ENCODE results near the gene SPATA32.
A peak's percentile ranks its signal among the peaks of the same experiment; 100 is the strongest.

SPATA32 gene

GRCh38 chr17:45294506-45294905 is 32.6 kb upstream of the SPATA32 start:
- peaks cover 0 to 14% (median 7%) of the 10 kb centered on the region in 5 donors for H3K36me3 ChIP-seq (ENCODE audit: control insufficient read depth in 5 of 5, insufficient read depth in 5 of 5, low read length in 5 of 5)
- no peak overlapping the region for H3K9ac ChIP-seq (ENCODE audit: low read length in 5 of 5)
- peaks cover 32 to 94% (median 83%) of the 10 kb centered on the region in 5 donors for H3K4me1 ChIP-seq (ENCODE audit: control insufficient read depth in 5 of 5, insufficient read depth in 5 of 5, low read length in 5 of 5)
- no peak overlapping the region for H3K4me3 ChIP-seq (ENCODE audit: low read depth in 1 of 5, low read length in 5 of 5)
- no peaks in the 10 kb centered on the region for H3K9me3 ChIP-seq (ENCODE audit: control insufficient read depth in 5 of 5, low read length in 5 of 5)
- peak overlapping the region; percentile 26 for H3K27ac ChIP-seq (ENCODE audit: low read depth, low read length)
- H3K27me3 ChIP-seq (ENCODE audit: control insufficient read depth in 5 of 5, insufficient read depth in 4 of 5, low read length in 5 of 5) = no peaks in the 10 kb centered on the region

GRCh38 chr17:45293413-45294211 is 31.7 kb upstream of the SPATA32 start:
- no peaks in the 10 kb centered on the region for H3K27me3 ChIP-seq (ENCODE audit: control insufficient read depth in 5 of 5, insufficient read depth in 4 of 5, low read length in 5 of 5)
- peak overlapping the region in 2 of 5 donors; percentile 12 to 38 for H3K9ac ChIP-seq (ENCODE audit: low read length in 5 of 5)
- H3K4me1 ChIP-seq (ENCODE audit: control insufficient read depth in 5 of 5, insufficient read depth in 5 of 5, low read length in 5 of 5) = peaks cover 25 to 85% (median 74%) of the 10 kb centered on the region in 5 donors
- H3K9me3 ChIP-seq (ENCODE audit: control insufficient read depth in 5 of 5, low read length in 5 of 5) = no peaks in the 10 kb centered on the region
- peaks cover 0 to 21% (median 14%) of the 10 kb centered on the region in 5 donors for H3K36me3 ChIP-seq (ENCODE audit: control insufficient read depth in 5 of 5, insufficient read depth in 5 of 5, low read length in 5 of 5)
- H3K27ac ChIP-seq (ENCODE audit: low read depth, low read length) = peak overlapping the region; percentile 46
- H3K4me3 ChIP-seq (ENCODE audit: low read depth in 1 of 5, low read length in 5 of 5) = no peak overlapping the region

GRCh38 chr17:45292696-45293412 is 31.0 kb upstream of the SPATA32 start:
- Histone ChIP-seq H3K27ac (ENCODE audit: low read depth, low read length) (peak overlapping the region; percentile 46), H3K36me3 (ENCODE audit: control insufficient read depth in 5 of 5, insufficient read depth in 5 of 5, low read length in 5 of 5) (peaks cover 0 to 25% (median 17%) of the 10 kb centered on the region in 5 donors), H3K4me3 (ENCODE audit: low read depth in 1 of 5, low read length in 5 of 5) (no peak overlapping the region), H3K9ac (ENCODE audit: low read length in 5 of 5) (peak overlapping the region in 2 of 5 donors; percentile 12 to 38), H3K27me3 (ENCODE audit: control insufficient read depth in 5 of 5, insufficient read depth in 4 of 5, low read length in 5 of 5) (no peaks in the 10 kb centered on the region), H3K4me1 (ENCODE audit: control insufficient read depth in 5 of 5, insufficient read depth in 5 of 5, low read length in 5 of 5) (peaks cover 24 to 79% (median 71%) of the 10 kb centered on the region in 5 donors), H3K9me3 (ENCODE audit: control insufficient read depth in 5 of 5, low read length in 5 of 5) (no peaks in the 10 kb centered on the region)

GRCh38 chr17:45291171-45291805 is 29.4 kb upstream of the SPATA32 start:
- H3K27ac ChIP-seq (ENCODE audit: low read depth, low read length) = peak overlapping the region; percentile 2
- H3K27me3 ChIP-seq (ENCODE audit: control insufficient read depth in 5 of 5, insufficient read depth in 4 of 5, low read length in 5 of 5) = no peaks in the 10 kb centered on the region
- H3K9me3 ChIP-seq (ENCODE audit: control insufficient read depth in 5 of 5, low read length in 5 of 5) = no peaks in the 10 kb centered on the region
- no peak overlapping the region for H3K9ac ChIP-seq (ENCODE audit: low read length in 5 of 5)
- no peak overlapping the region for H3K4me3 ChIP-seq (ENCODE audit: low read depth in 1 of 5, low read length in 5 of 5)
- peaks cover 0 to 41% (median 32%) of the 10 kb centered on the region in 5 donors for H3K36me3 ChIP-seq (ENCODE audit: control insufficient read depth in 5 of 5, insufficient read depth in 5 of 5, low read length in 5 of 5)
- H3K4me1 ChIP-seq (ENCODE audit: control insufficient read depth in 5 of 5, insufficient read depth in 5 of 5, low read length in 5 of 5) = peaks cover 24 to 66% (median 59%) of the 10 kb centered on the region in 5 donors

GRCh38 chr17:45290269-45290765 is 28.4 kb upstream of the SPATA32 start:
- Histone ChIP-seq H3K27ac (ENCODE audit: low read depth, low read length) (no peak overlapping the region), H3K36me3 (ENCODE audit: control insufficient read depth in 5 of 5, insufficient read depth in 5 of 5, low read length in 5 of 5) (peaks cover 0 to 47% (median 36%) of the 10 kb centered on the region in 5 donors), H3K9me3 (ENCODE audit: control insufficient read depth in 5 of 5, low read length in 5 of 5) (no peaks in the 10 kb centered on the region), H3K27me3 (ENCODE audit: control insufficient read depth in 5 of 5, insufficient read depth in 4 of 5, low read length in 5 of 5) (no peaks in the 10 kb centered on the region), H3K4me1 (ENCODE audit: control insufficient read depth in 5 of 5, insufficient read depth in 5 of 5, low read length in 5 of 5) (peaks cover 19 to 57% (median 52%) of the 10 kb centered on the region in 5 donors), H3K4me3 (ENCODE audit: low read depth in 1 of 5, low read length in 5 of 5) (no peak overlapping the region), H3K9ac (ENCODE audit: low read length in 5 of 5) (no peak overlapping the region)

GRCh38 chr17:45289301-45290268 is 27.7 kb upstream of the SPATA32 start:
- H3K4me1 ChIP-seq (ENCODE audit: control insufficient read depth in 5 of 5, insufficient read depth in 5 of 5, low read length in 5 of 5) = peaks cover 19 to 50% (median 47%) of the 10 kb centered on the region in 5 donors

GRCh38 chr17:45288825-45289224 is 26.9 kb upstream of the SPATA32 start:
- Histone ChIP-seq H3K36me3 (ENCODE audit: control insufficient read depth in 5 of 5, insufficient read depth in 5 of 5, low read length in 5 of 5) (peaks cover 0 to 61% (median 49%) of the 10 kb centered on the region in 5 donors), H3K4me3 (ENCODE audit: low read depth in 1 of 5, low read length in 5 of 5) (no peak overlapping the region), H3K4me1 (ENCODE audit: control insufficient read depth in 5 of 5, insufficient read depth in 5 of 5, low read length in 5 of 5) (peaks cover 14 to 43% (median 39%) of the 10 kb centered on the region in 5 donors), H3K9ac (ENCODE audit: low read length in 5 of 5) (no peak overlapping the region), H3K27me3 (ENCODE audit: control insufficient read depth in 5 of 5, insufficient read depth in 4 of 5, low read length in 5 of 5) (no peaks in the 10 kb centered on the region), H3K27ac (ENCODE audit: low read depth, low read length) (no peak overlapping the region), H3K9me3 (ENCODE audit: control insufficient read depth in 5 of 5, low read length in 5 of 5) (no peaks in the 10 kb centered on the region)

More at GRCh38 chr17:45289301-45290268, 27.7 kb upstream of the SPATA32 start:
- Histone ChIP-seq H3K27me3 (ENCODE audit: control insufficient read depth in 5 of 5, insufficient read depth in 4 of 5, low read length in 5 of 5) (no peaks in the 10 kb centered on the region), H3K9me3 (ENCODE audit: control insufficient read depth in 5 of 5, low read length in 5 of 5) (no peaks in the 10 kb centered on the region), H3K4me3 (ENCODE audit: low read depth in 1 of 5, low read length in 5 of 5) (no peak overlapping the region), H3K27ac (ENCODE audit: low read depth, low read length) (no peak overlapping the region), H3K36me3 (ENCODE audit: control insufficient read depth in 5 of 5, insufficient read depth in 5 of 5, low read length in 5 of 5) (peaks cover 0 to 54% (median 42%) of the 10 kb centered on the region in 5 donors), H3K9ac (ENCODE audit: low read length in 5 of 5) (no peak overlapping the region)

- no peaks in the 10 kb centered on the region for H3K9me3 ChIP-seq (ENCODE audit: control insufficient read depth in 5 of 5, low read length in 5 of 5)
- no peaks in the 10 kb centered on the region for H3K27me3 ChIP-seq (ENCODE audit: control insufficient read depth in 5 of 5, insufficient read depth in 4 of 5, low read length in 5 of 5)
- H3K27ac ChIP-seq (ENCODE audit: low read depth, low read length) = no peak overlapping the region
- no peak overlapping the region for H3K4me3 ChIP-seq (ENCODE audit: low read depth in 1 of 5, low read length in 5 of 5)
- H3K9ac ChIP-seq (ENCODE audit: low read length in 5 of 5) = peak overlapping the region in 2 of 5 donors; percentile 21 to 47
- peaks cover 0 to 72% (median 59%) of the 10 kb centered on the region in 5 donors for H3K36me3 ChIP-seq (ENCODE audit: control insufficient read depth in 5 of 5, insufficient read depth in 5 of 5, low read length in 5 of 5)
- H3K4me1 ChIP-seq (ENCODE audit: control insufficient read depth in 5 of 5, insufficient read depth in 5 of 5, low read length in 5 of 5) = peaks cover 7 to 33% (median 29%) of the 10 kb centered on the region in 5 donors
Observed at GRCh38 chr17:45287526-45288500, 25.9 kb upstream of the SPATA32 start.

Measured in subcutaneous abdominal adipose tissue (tissue), 5 donors.